22Rv1 (cell line): ENCODE measurements around the gene RSKR.

Source experiments
- H3K27ac ChIP-seq: fragments of 450-650 bp; 2 replicates; pipeline ENCODE4 v1.5.1; 2017
- ZFX ChIP-seq: fragments of 450-650 bp; IDR thresholded peaks from 2 replicates; pipeline ENCODE4 v1.6.1; 2017; ENCODE audit warnings: antibody characterized with exemption, borderline replicate concordance
- TF ChIP-seq, protein P1 (sequence below): fragments of 450-650 bp; IDR thresholded peaks from 2 replicates; pipeline ENCODE4 v1.5.1; 2017; ENCODE audit warnings: mild to moderate bottlenecking

The RSKR gene

DNA sequence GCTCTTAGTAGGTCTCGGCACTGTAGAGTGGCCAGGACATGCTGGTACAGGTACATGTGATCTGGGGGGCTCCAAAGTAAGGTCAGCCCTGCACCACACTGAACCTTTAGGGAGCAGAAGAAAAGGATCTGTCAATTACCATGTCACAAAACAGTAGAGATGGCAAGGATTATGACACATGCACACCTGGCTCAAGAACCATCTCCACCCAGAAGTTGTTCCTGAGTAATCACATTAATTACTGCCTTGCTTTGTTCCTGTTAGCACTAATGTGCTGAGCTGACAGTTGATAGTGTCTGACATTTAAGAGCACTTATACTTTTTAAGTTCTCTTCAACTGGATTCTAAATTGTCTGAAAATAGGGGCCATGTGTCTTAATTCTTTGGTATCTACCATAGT, 21.5 kb upstream of the RSKR start:
- no peak for TF ChIP-seq ZFX
- TF ChIP-seq, protein P1, sequence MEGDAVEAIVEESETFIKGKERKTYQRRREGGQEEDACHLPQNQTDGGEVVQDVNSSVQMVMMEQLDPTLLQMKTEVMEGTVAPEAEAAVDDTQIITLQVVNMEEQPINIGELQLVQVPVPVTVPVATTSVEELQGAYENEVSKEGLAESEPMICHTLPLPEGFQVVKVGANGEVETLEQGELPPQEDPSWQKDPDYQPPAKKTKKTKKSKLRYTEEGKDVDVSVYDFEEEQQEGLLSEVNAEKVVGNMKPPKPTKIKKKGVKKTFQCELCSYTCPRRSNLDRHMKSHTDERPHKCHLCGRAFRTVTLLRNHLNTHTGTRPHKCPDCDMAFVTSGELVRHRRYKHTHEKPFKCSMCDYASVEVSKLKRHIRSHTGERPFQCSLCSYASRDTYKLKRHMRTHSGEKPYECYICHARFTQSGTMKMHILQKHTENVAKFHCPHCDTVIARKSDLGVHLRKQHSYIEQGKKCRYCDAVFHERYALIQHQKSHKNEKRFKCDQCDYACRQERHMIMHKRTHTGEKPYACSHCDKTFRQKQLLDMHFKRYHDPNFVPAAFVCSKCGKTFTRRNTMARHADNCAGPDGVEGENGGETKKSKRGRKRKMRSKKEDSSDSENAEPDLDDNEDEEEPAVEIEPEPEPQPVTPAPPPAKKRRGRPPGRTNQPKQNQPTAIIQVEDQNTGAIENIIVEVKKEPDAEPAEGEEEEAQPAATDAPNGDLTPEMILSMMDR: no peak
- H3K27ac ChIP-seq: no peak overlapping the region

DNA sequence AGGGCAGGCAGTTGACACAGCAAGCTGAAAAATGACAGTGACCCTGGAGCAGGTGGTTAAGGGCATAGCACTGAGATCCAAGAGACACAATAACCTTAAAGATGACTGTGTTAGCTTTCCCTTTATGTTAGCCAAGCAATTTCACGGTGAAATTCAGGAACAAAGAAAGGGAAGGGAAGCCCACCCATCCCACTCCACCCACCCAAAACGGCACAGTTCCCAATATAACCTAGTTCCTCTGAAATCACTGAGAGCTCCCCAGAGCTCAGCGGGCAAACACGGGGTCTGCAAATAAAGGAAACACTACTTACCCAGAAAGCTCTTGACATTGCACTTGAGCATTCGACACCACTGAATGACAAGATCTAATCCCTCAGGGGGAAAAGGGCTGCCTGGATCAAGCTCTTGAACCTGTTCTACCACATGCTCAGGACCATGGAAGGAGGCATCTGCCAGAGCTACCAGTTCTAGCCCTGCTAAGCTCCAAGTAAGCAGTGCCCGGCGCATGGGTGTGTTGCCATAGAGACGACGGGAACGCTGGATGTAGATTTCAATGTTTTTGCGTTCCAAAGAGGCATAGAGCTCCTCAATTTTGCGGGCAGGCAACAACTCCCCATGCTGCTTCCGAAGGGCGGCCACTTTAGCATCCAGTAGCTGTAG, 20.4 kb upstream of the RSKR start:
- H3K27ac ChIP-seq: no peak overlapping the region
- TF ChIP-seq, protein P1: no peak
- no peak for TF ChIP-seq ZFX

DNA sequence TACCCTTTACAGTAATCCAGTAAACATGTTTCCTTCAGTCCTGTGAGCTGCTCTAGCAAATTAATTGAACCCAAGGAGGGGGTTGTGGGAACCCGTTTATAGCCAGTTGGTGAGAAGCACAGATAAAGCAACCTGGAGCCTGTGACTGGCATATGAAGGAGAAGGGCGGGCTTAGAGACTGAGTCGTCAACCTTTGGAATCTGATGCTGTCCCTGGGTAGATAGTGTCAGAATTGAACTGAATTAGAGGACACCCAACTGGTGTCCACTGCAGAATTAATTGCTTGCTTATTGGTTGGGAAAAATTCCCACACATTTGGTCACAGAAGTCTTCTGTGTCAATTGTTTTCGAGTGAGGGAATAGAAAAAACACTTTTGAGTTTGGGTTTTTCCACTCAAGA, 12.8 kb upstream of the RSKR start:
- TF ChIP-seq ZFX: no peak
- TF ChIP-seq, protein P1: no peak
- no peak overlapping the region for H3K27ac ChIP-seq

DNA sequence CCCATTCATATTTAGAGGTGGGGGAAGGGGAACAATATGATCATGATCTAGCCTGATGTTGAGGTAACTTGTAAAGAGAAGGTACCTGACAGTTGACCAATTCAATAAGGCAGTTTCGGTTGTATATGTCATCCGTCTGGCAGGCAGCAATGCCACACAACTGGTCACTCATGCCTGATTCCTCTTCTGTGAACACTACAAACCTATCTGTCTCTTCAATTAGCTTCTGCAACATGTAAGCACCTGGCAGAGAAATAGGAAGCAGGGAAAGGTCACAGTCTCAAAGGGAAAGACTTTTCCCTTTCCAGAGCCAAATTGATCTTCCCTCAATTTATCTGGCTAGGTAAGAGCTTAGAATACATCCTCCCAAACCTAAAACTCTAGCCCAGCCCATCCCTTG, 10.2 kb upstream of the RSKR start:
- TF ChIP-seq, protein P1: no peak
- TF ChIP-seq ZFX: no peak
- H3K27ac ChIP-seq: no peak overlapping the region

DNA sequence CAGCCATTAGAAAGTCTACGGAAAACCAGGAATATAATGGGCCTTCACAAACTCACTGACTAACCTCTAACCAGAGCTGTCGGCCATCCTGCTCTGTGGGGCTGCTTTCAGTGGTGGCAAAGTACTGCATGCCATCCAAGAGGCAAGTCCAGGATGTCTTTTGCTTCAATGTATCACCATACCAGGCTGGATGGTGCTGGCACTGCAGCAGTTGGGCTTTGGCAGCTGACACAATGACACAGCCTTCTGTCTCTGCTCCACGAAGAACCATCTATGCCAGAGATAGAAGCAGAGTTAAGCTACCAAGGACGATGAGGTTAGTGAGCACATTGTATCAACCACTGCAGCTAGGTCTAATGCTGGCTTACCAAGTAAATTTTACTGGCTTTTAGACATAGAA, 9.7 kb upstream of the RSKR start:
- no peak for TF ChIP-seq ZFX
- TF ChIP-seq, protein P1: no peak

DNA sequence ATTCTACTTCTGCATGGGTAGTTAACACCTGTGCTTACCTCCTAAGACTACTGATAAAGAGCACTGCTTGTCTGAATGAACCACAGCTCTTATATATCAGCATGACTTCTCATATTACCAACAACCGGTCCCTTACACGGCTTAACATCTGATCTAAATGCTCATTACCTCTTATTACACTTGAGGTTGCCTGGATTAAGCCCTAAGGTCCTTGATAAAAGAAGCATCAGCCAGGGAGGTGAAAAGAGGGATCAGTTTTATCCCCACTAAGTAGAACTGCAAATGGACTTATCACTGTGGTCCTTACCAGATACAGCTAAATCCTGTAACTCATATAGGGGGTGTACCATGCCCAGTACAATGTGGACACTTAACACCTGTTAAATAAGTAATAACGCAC, 8.2 kb upstream of the RSKR start:
- TF ChIP-seq, protein P1: no peak

More for the DNA sequence above, 9.7 kb upstream of the RSKR start:
- H3K27ac ChIP-seq: no peak overlapping the region

DNA sequence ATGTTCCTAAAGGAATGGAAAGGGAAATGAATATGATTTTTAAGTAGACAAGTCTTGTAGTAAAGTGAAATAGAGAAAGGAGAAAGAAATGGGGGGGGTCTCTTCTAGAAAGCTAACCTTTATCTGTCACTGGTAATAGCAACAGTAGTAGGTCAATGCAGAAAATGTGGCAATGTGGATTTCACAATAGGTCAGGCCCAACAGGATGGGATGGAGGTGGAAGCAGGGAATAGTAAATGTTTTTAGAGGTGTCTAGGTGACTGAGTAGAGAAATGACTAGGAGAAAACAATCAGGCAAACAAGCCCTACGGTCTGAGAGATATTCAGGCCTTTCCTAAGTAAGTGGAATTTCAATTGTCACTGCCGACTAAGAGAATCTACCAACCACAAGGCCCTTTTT, 6.0 kb upstream of the RSKR start:
- no peak for TF ChIP-seq ZFX
- TF ChIP-seq, protein P1: no peak
- no peak overlapping the region for H3K27ac ChIP-seq

More for the DNA sequence above, 8.2 kb upstream of the RSKR start:
- no peak overlapping the region for H3K27ac ChIP-seq
